HL-60 (cell line): ENCODE data around the gene RBBP4.

Source experiments
- DNase-seq, 2 experiments: peaks; one replicate each; pipeline ENCODE4 v3.0.0-alpha.2; 2010 to 2020; ENCODE audit warnings: low read depth in 1 of 2, low spot score in 1 of 2
- H3K27ac ChIP-seq: fragments of 250-450 bp; sonication (Bioruptor Pico); replicated peaks from 2 replicates; pipeline ENCODE4 v1.5.1; 2020; ENCODE audit warnings: mild to moderate bottlenecking, moderate library complexity
- H3K27me3 ChIP-seq: fragments of 250-450 bp; sonication (Bioruptor Pico); 2 replicates; pipeline ENCODE4 v1.5.1; 2021; ENCODE audit warnings: mild to moderate bottlenecking, moderate library complexity; ENCODE audit not compliant: insufficient read depth, poor library complexity, severe bottlenecking
- H3K4me3 ChIP-seq: replicated peaks from 2 replicates; pipeline ENCODE4 v1.5.1; 2011; ENCODE audit warnings: mild to moderate bottlenecking, control low read depth, low read length; ENCODE audit not compliant: insufficient read depth
- GABPA ChIP-seq: IDR thresholded peaks from 2 replicates; pipeline ENCODE4 v1.6.1; 2012; ENCODE audit warnings: low read depth
- POLR2AphosphoS5 ChIP-seq: IDR thresholded peaks from 2 replicates; pipeline ENCODE4 v1.6.1; 2012; ENCODE audit warnings: low read depth
- REST ChIP-seq: IDR thresholded peaks from 2 replicates; pipeline ENCODE4 v1.6.1; 2012; ENCODE audit warnings: low read depth; ENCODE audit not compliant: insufficient replicate concordance
- SPI1 ChIP-seq: IDR thresholded peaks from 2 replicates; pipeline ENCODE4 v1.6.1; 2012; ENCODE audit warnings: low read depth, mild to moderate bottlenecking, borderline replicate concordance
- TF ChIP-seq, protein P1 (sequence below): IDR thresholded peaks from one replicate; pipeline ENCODE4 v1.5.1; 2011; ENCODE audit warnings: low read length, control low read depth, inconsistent platforms; ENCODE audit not compliant: insufficient read depth

RBBP4 gene

GRCh38 chr1:32618673-32619221 is 32.3 kb upstream of the RBBP4 start:
- TF ChIP-seq GABPA (no peak), REST (no peak)
- Histone ChIP-seq H3K27me3 (no peaks in the 10 kb centered on the region), H3K4me3 (no peak overlapping the region), H3K27ac (no peak overlapping the region)
- DNase-seq: no peak

DNA sequence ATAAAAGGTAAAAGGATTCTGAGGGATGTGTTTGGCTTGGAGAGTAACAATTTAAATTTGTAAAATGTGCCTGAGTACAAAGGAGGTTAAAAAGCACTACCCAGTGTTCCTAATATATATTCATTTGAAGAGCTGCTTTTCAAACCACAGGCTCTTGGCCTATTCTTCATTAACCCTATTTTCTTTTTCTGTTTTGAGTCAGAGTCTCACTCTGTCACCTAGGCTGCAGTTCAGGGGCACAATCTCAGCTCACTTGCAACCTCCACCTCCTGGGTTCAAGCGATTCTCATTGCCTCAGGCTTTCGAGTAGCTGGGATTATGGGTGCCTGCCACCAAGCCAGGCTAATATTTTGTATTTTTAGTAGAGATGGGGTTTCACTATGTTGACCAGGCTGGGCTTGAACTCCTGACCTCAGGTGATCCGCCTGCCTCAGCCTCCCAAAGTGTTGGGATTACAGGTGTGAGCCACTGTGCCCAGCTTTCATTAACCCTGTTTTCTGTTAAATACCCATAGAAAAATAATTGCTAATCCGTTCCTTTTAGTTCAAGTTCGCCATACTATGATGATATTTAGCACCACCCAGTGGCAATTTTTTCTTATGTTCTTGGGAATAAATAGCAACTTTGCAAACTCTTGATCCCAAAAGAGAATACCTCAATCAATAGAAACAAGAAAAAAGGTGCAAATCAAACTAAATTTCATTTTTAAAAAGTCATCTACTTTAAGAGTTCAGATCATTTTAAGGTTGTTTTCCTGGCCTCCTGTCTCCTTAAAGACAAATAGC is 31.1 kb upstream of the RBBP4 start:
- Histone ChIP-seq H3K27me3 (no peaks in the 10 kb centered on the region), H3K4me3 (no peak overlapping the region), H3K27ac (no peak overlapping the region)
- DNase-seq: no peak
- TF ChIP-seq POLR2AphosphoS5: no peak
- no peak for TF ChIP-seq SPI1
- no peak for TF ChIP-seq REST
- no peak for TF ChIP-seq GABPA
- TF ChIP-seq, protein P1, sequence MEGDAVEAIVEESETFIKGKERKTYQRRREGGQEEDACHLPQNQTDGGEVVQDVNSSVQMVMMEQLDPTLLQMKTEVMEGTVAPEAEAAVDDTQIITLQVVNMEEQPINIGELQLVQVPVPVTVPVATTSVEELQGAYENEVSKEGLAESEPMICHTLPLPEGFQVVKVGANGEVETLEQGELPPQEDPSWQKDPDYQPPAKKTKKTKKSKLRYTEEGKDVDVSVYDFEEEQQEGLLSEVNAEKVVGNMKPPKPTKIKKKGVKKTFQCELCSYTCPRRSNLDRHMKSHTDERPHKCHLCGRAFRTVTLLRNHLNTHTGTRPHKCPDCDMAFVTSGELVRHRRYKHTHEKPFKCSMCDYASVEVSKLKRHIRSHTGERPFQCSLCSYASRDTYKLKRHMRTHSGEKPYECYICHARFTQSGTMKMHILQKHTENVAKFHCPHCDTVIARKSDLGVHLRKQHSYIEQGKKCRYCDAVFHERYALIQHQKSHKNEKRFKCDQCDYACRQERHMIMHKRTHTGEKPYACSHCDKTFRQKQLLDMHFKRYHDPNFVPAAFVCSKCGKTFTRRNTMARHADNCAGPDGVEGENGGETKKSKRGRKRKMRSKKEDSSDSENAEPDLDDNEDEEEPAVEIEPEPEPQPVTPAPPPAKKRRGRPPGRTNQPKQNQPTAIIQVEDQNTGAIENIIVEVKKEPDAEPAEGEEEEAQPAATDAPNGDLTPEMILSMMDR: no peak

DNA sequence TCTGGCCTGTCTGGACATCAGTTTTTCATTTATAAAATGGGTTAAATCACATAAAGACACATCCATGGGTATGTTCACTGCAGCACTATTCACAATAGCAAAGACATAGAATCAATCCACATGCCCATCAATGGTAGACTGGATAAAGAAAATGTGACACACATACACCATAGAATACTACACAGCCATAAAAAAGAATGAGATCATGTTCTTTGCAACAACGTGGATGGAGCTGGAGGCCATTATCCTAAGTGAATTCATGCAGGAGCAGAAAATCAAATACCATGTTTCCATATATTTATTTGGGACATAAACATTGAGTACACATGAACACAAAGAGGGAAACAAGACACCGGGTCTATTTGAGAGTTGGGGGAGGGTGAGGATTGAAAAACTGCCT is 28.8 kb upstream of the RBBP4 start:
- H3K27ac ChIP-seq: no peak overlapping the region
- H3K4me3 ChIP-seq: no peak overlapping the region
- no peak for TF ChIP-seq POLR2AphosphoS5
- TF ChIP-seq, protein P1: no peak
- TF ChIP-seq REST: no peak
- TF ChIP-seq GABPA: no peak
- TF ChIP-seq SPI1: no peak
- no peaks in the 10 kb centered on the region for H3K27me3 ChIP-seq
- no peak for DNase-seq
